Astrocyte (in vitro differentiated cells and primary cell): ENCODE measurements around the gene MDFI. TPM values are rescaled to one million over a fixed set of nuclear protein-coding genes. Genes with fewer than 3 reads are reported as not detected.

Experiments used
- DNase-seq: peaks from one replicate; pipeline ENCODE4 v3.0.0-alpha.2; 2010; ENCODE audit warnings: low read depth
- FAIRE-seq: peaks from 2 replicates; lab custom pipeline; 2011; peaks lifted over from hg19 to GRCh38; lab: Jason Lieb, UNC
- H2AFZ ChIP-seq: 2 replicates; pipeline ENCODE4 v1.6.0; 2012; ENCODE audit warnings: low read depth, low read length, inconsistent platforms
- H3K27ac ChIP-seq: 2 replicates; pipeline ENCODE4 v1.5.1; 2011; ENCODE audit warnings: low read depth, low read length, inconsistent platforms
- H3K27me3 ChIP-seq: 2 replicates; pipeline ENCODE4 v1.6.0; 2011; ENCODE audit warnings: low read length, inconsistent platforms; ENCODE audit not compliant: insufficient read depth
- H3K36me3 ChIP-seq: 2 replicates; pipeline ENCODE4 v1.5.1; 2011; ENCODE audit warnings: low read length, inconsistent platforms; ENCODE audit not compliant: insufficient read depth
- H3K4me1 ChIP-seq: 2 replicates; pipeline ENCODE4 v1.5.1; 2011; ENCODE audit warnings: low read length, inconsistent platforms; ENCODE audit not compliant: insufficient read depth
- H3K4me2 ChIP-seq: 2 replicates; pipeline ENCODE4 v1.6.0; 2012; ENCODE audit warnings: low read length, inconsistent platforms
- H3K4me3 ChIP-seq: 2 replicates; pipeline ENCODE4 v1.5.1; 2011; ENCODE audit warnings: low read depth, mild to moderate bottlenecking, low read length, inconsistent platforms; ENCODE audit not compliant: insufficient read depth
- H3K79me2 ChIP-seq: 2 replicates; pipeline ENCODE4 v1.6.0; 2012; ENCODE audit warnings: mild to moderate bottlenecking, low read length, inconsistent platforms; ENCODE audit not compliant: insufficient read depth
- H3K9ac ChIP-seq: 2 replicates; pipeline ENCODE4 v1.6.0; 2012; ENCODE audit warnings: mild to moderate bottlenecking, low read length, inconsistent platforms
- H3K9me3 ChIP-seq: 2 replicates; pipeline ENCODE4 v1.5.1; 2012; ENCODE audit warnings: low read depth, mild to moderate bottlenecking, low read length, inconsistent platforms; ENCODE audit not compliant: insufficient read depth
- H4K20me1 ChIP-seq: 2 replicates; pipeline ENCODE4 v1.6.0; 2012; ENCODE audit warnings: low read length, inconsistent platforms; ENCODE audit not compliant: insufficient read depth
- H3K27ac Mint-ChIP-seq: one replicate; pipeline ENCODE4 v1.8.0; 2021; ENCODE audit warnings: mild to moderate bottlenecking, mixed read lengths; ENCODE audit not compliant: unreplicated experiment
- H3K27me3 Mint-ChIP-seq: one replicate; pipeline ENCODE4 v1.8.0; 2021; ENCODE audit warnings: low read depth, mixed read lengths; ENCODE audit not compliant: unreplicated experiment
- H3K36me3 Mint-ChIP-seq: one replicate; pipeline ENCODE4 v1.8.0; 2021; ENCODE audit warnings: low read depth, mixed read lengths; ENCODE audit not compliant: unreplicated experiment
- H3K4me1 Mint-ChIP-seq: one replicate; pipeline ENCODE4 v1.8.0; 2021; ENCODE audit warnings: low read depth, mixed read lengths; ENCODE audit not compliant: unreplicated experiment
- H3K4me3 Mint-ChIP-seq: one replicate; pipeline ENCODE4 v1.8.0; 2021; ENCODE audit warnings: mild to moderate bottlenecking, moderate library complexity, mixed read lengths; ENCODE audit not compliant: unreplicated experiment
- H3K9me3 Mint-ChIP-seq: one replicate; pipeline ENCODE4 v1.8.0; 2021; ENCODE audit warnings: mild to moderate bottlenecking, mixed read lengths; ENCODE audit not compliant: unreplicated experiment
- EZH2 ChIP-seq: IDR thresholded peaks from 2 replicates; pipeline ENCODE4 v1.6.1; 2012; ENCODE audit warnings: mild to moderate bottlenecking, low read length, inconsistent platforms; ENCODE audit not compliant: insufficient read depth
- total RNA-seq: library from RNA; stranded (reverse); gene quantifications from 2 replicates; pipeline ENCODE4 v1.2.1, GENCODE V29; 2021
- TF ChIP-seq, protein P1 (sequence below): IDR thresholded peaks from 2 replicates; pipeline ENCODE4 v1.5.1; 2011; ENCODE audit warnings: low read depth, mild to moderate bottlenecking, inconsistent platforms, low read length, moderate library complexity; ENCODE audit not compliant: insufficient read depth

Gene MDFI
- total RNA-seq, 1 donor from 2014 or later = 144 TPM

DNA sequence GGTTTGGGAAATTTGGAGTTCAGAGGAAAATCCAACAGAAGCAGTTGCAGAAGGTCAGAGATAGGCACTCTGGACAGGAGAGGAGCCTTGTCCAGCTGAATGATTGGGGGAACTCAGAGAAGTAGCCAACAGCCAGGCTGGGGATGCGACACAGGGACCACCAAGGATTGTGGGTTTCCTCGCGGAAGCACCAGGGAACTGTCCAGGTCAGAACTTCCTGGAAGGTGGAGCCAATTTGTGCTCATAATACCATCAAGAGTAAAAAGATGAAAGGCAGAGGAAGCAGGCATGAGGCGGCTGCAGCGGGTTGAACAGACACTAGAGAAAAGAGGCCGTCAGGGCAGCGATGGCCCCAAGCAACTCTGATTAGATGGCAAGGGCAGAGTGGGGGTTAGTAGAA, 33.7 kb downstream of the MDFI start:
- Histone ChIP-seq H2AFZ (no peak overlapping the region), H3K27me3 (peaks cover 23% of the 10 kb centered on the region), H3K79me2 (no peaks in the 10 kb centered on the region), H3K4me3 (no peak overlapping the region), H3K4me2 (no peak overlapping the region), H4K20me1 (no peaks in the 10 kb centered on the region), H3K4me1 (no peaks in the 10 kb centered on the region), H3K27ac (no peak overlapping the region), H3K36me3 (no peaks in the 10 kb centered on the region), H3K9ac (no peak overlapping the region), H3K9me3 (peaks cover 4% of the 10 kb centered on the region)
- no peaks in the 10 kb centered on the region for H3K36me3 Mint-ChIP-seq
- H3K27ac Mint-ChIP-seq = no peak overlapping the region
- H3K4me1 Mint-ChIP-seq = no peaks in the 10 kb centered on the region
- no peak for FAIRE-seq
- peaks cover 3% of the 10 kb centered on the region for H3K9me3 Mint-ChIP-seq
- peaks cover 56% of the 10 kb centered on the region for H3K27me3 Mint-ChIP-seq
- H3K4me3 Mint-ChIP-seq = no peak overlapping the region
- DNase-seq = no peak
- TF ChIP-seq, protein P1, sequence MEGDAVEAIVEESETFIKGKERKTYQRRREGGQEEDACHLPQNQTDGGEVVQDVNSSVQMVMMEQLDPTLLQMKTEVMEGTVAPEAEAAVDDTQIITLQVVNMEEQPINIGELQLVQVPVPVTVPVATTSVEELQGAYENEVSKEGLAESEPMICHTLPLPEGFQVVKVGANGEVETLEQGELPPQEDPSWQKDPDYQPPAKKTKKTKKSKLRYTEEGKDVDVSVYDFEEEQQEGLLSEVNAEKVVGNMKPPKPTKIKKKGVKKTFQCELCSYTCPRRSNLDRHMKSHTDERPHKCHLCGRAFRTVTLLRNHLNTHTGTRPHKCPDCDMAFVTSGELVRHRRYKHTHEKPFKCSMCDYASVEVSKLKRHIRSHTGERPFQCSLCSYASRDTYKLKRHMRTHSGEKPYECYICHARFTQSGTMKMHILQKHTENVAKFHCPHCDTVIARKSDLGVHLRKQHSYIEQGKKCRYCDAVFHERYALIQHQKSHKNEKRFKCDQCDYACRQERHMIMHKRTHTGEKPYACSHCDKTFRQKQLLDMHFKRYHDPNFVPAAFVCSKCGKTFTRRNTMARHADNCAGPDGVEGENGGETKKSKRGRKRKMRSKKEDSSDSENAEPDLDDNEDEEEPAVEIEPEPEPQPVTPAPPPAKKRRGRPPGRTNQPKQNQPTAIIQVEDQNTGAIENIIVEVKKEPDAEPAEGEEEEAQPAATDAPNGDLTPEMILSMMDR = no peak
- no peak for TF ChIP-seq EZH2

DNA sequence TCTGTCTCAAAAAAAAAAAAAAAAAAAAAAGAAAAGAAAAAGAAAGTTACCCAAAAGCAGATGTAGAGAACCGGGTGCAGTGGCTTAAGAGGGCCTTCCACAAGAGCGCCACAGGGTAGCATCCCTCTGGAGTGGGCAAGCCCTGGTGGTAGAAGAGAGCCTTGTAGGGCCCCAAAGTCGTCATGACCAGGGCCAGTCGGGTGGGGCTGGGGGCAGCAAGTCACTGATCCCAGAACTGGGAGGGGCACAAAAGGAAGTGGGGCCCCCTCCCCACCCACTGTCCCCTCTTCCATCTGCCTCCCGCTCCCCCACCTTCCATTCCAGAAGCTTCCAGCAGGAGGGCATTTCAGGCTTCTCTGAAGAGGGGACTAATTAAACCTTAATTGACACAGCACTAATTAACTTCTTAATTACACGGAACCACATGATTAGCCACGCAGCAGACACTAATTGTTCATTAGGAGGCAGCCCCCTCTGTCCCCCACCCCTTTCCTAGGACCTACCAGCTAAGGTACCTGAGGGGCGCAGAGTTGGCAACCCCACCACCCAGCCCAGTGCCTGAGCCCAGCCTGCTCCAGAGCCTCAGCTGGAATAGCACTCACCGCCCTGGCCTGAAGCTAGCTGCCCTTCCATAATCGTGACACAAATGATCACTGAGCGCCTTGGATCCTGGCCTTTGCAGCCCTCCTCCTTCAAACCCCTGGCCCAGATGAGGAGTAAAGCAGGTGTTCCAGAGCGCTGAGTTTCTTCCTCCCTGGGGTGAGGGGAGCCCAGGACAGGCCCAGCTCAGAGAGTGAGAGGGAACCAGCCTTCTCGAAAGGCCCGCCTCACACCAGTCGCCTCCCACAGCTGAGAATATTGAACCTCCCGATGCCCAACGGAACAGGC, 34.8 kb downstream of the MDFI start:
- Histone ChIP-seq H3K9me3 (peaks cover 4% of the 10 kb centered on the region), H4K20me1 (no peaks in the 10 kb centered on the region), H3K27ac (no peak overlapping the region), H3K79me2 (no peaks in the 10 kb centered on the region), H3K36me3 (no peaks in the 10 kb centered on the region), H3K4me3 (no peak overlapping the region), H3K9ac (no peak overlapping the region), H3K27me3 (peaks cover 27% of the 10 kb centered on the region), H3K4me1 (no peaks in the 10 kb centered on the region), H3K4me2 (no peak overlapping the region), H2AFZ (no peak overlapping the region)
- no peak for DNase-seq
- peaks cover 54% of the 10 kb centered on the region for H3K27me3 Mint-ChIP-seq
- H3K36me3 Mint-ChIP-seq = no peaks in the 10 kb centered on the region
- no peaks in the 10 kb centered on the region for H3K4me1 Mint-ChIP-seq
- no peak for FAIRE-seq
- H3K9me3 Mint-ChIP-seq = peaks cover 3% of the 10 kb centered on the region
- H3K27ac Mint-ChIP-seq = no peak overlapping the region
- no peak overlapping the region for H3K4me3 Mint-ChIP-seq
- TF ChIP-seq, protein P1 = no peak
- no peak for TF ChIP-seq EZH2

DNA sequence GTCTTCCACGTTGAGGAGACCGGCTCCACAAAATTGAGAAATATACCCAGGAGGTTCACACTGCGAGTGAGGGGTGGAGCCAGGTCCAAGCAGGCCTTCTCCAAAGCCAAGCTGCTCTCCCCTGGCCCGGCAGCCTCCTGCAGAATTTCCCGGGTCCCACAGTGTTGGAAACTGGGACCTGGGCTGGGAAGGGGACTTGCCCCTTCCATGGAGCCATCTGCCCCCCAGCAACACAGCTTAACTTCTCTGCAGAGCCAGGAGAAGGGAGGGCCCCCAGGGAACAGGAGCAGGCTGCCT, 35.4 kb downstream of the MDFI start:
- Histone ChIP-seq H3K36me3 (no peaks in the 10 kb centered on the region), H3K4me2 (no peak overlapping the region), H3K9ac (no peak overlapping the region), H3K9me3 (peaks cover 4% of the 10 kb centered on the region), H3K4me1 (no peaks in the 10 kb centered on the region), H3K79me2 (no peaks in the 10 kb centered on the region), H2AFZ (no peak overlapping the region), H3K27ac (no peak overlapping the region), H3K27me3 (peaks cover 27% of the 10 kb centered on the region), H4K20me1 (no peaks in the 10 kb centered on the region), H3K4me3 (no peak overlapping the region)
- Mint-ChIP-seq H3K9me3 (peaks cover 3% of the 10 kb centered on the region), H3K27me3 (peaks cover 53% of the 10 kb centered on the region), H3K4me1 (no peaks in the 10 kb centered on the region), H3K4me3 (no peak overlapping the region), H3K36me3 (no peaks in the 10 kb centered on the region), H3K27ac (no peak overlapping the region)
- DNase-seq (no peak), FAIRE-seq (no peak)
- TF ChIP-seq, protein P1 = no peak
- TF ChIP-seq EZH2 = no peak
